T-helper 22 cell (primary cell): ENCODE measurements around the gene SNTG2.

Experiments used
- DNase-seq: peaks from one replicate; pipeline ENCODE4 v3.0.0-alpha.2; 2020; ENCODE audit warnings: low read depth

The SNTG2 gene

DNA sequence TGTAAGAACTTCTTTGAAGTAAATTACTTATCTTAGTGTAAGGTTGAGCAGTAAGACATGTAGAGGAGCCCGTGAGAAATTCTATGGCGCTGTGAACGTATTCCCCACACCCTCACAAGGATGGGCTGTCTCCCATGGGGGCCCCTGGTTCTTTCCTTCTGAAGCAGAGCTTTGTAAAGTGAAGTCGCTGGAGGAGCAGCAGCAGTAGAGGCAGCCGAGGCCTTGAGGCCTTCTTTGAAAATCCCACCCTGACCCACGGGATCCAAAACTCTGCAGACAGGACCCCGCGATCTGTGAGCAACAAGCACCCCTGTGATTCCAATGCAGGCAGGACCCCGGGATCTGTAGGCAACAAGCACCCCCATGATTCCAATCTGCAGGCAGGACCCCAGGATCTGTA lies 23.8 kb upstream of the SNTG2 start:
- no peak for DNase-seq

DNA sequence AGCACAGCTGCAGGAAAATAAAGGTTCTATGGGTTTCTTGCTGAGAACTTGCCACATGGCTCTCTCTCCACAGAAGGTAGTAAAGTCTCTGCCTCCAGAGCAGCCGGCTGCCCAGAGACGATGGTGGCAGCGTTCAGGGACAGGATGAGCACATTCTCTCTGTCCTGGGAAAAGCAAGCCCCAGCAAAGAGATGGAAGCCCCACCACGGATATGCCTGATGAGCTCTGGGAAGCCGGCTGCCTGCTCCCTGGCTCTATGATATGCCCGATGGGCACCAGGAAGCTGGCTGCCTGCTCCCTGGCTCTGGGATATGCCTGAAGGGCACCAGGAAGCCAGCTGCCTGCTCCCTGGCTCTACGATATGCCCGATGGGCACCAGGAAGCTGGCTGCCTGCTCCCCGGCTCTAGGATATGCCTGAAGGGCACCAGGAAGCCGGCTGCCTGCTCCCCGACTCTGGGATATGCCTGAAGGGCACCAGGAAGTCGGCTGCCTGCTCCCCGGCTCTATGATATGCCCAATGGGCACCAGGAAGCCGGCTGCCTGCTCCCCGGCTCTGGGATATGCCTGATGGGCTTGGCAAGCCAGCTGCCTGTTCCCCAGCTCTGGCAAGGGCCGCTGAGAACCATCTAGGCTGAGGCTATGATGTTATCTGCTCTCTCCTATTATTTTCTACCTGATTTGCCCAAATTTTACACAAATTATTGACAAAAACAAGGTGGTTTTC lies 21.5 kb upstream of the SNTG2 start:
- DNase-seq, result no peak

DNA sequence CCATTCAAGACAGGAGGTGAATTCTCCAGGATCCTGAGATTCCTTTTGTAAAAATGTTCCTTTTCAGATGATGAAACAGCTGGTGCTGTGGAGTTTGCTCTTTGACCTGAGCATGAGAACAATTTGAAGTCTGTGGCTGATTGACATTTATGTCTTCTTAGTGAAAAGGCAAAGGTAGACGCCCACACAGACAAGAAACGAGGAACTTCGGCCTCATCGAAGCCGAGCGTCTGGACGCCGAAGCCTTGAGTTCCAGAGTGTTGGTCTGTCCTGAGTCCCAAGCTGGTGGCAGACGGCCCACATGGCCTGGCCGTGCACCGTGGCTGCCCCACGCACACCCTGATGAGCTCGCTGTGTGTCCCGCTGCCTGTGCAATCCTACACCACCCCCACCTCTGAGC lies 20.7 kb upstream of the SNTG2 start:
- no peak for DNase-seq

DNA sequence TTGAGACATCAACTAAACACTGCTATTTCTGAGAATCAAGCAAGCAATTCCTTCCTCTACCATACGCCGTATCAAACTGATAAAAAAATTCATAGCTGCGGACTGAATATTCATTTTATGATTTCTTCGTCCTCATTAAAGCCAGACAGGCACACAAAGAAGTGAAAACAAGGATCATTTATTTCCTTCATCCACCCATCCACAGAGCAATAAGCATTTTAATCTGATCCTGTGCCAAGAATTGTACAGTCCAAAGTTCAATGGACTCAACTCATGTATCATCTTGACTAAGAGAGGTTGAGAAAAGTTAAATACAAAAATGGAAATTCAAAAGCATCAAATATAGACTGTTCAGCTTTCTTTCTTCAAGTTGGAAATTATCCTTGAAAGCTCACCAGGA lies 19.7 kb upstream of the SNTG2 start:
- DNase-seq, result no peak

DNA sequence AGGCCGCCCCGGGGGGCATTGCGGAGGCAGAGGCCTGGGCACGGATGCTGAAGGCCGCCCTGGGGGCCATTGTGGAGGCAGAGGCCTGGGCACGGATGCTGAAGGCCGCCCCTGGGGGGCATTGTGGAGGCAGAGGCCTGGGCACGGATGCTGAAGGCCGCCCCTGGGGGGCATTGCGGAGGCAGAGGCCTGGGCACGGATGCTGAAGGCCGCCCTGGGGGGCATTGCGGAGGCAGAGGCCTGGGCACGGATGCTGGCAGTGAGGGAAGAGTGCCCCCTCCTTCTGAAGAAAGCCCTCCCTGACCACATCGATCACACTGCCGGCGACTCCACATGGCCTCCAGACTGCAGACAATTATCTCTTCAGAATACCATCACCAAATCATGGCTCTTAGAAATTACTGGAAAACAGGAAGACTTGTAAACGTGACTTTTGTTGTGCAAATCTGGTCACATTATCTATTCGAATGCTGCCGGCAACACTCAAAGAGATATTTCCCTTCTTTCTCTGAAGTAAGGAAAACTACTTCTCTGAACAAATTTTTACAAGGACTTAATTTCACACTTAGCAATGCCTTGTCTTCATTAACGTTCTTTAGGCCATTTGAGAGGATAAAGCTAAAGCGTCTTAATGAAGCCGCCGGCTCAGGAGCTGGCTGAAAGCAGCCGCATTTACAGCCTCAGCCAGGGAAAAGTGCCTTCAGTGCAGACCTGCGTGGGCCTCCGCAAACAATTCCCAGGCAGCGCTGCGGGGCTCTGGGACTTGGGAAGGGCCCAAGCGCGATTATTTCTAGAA lies 18.1 kb upstream of the SNTG2 start:
- no peak for DNase-seq

DNA sequence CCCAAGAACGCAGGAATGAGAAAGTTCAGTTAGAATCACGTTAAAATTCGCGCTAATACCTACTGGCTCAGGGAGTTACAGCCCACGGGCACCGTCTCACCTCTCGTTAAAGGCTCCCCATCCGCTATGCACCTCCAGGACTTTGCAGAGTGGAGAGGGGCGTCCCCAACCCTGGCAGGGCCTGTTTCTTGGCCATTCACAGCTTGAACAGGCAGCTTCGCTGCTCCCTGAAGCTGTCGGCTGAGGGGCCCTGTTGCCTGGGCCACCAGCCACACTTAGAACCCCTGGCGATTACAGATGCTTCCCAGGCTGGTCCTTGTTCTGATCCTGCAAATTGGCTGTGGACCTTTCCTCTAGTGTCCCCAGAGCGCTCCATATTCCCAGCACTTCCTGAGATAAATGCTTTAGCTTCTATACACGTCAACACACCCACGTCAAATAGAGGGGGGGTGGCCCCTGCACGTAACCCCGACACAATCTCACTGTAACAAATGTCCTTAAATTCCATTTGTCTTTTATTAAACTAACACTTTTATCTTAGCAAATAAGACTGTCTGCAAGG lies 16.8 kb upstream of the SNTG2 start:
- DNase-seq, result no peak

DNA sequence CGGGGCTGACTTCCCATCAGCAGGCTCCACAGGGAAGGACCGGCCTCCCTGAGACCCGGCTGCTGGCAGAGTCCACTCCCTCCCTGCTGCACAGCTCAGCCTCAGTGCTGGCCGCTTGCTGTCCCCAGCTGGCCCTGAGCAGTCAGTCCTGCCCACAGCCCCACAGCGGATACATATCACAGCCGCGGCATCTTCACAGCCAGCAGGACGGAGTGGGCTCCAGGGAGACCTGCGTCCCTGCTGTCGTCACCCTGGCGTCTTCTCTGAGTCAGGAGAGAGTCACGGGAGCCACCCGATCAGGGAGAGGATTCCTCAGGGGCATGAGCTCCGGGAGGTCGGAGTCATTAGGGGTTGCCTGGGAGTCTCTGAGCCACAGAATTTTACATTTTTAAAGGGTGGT lies 13.1 kb upstream of the SNTG2 start:
- no peak for DNase-seq

DNA sequence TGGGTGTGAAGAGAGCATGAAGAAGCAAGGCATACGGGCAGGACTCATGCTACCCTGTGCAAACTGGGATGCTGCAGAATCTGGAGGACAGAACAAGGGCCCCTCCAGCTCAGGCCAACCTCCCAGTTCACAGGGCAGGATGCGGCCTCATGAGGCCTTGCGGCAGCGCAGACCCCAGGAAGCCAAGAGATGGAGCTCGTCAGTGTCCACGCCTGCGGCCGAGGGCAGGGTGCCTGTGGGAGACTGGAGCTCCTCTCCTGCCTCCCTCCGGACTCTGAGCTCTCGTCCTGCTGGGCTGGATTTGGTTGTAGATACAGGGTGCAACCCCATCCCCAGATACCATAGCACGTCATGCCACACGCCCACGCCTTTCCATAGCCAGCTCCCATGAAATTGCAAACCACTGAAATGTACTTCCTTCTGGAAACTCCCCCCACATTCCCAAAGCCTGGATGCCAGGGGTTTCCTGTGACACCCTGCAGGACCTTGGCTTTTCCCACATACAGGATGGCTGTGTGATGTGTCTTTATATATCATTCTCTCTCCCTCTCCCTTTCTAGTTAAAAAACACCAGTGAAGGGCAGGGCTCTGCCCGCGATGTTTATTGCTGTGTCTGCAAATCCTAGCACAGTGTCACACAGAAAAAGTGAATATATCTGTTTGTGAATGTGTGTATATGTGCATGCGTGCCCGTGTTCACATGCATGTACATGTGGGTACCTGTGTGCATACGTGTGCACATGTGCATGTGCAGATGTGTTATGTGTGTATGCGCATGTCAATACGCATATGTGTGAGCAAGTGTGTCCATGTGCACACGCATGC lies 12.3 kb upstream of the SNTG2 start:
- DNase-seq, result no peak

DNA sequence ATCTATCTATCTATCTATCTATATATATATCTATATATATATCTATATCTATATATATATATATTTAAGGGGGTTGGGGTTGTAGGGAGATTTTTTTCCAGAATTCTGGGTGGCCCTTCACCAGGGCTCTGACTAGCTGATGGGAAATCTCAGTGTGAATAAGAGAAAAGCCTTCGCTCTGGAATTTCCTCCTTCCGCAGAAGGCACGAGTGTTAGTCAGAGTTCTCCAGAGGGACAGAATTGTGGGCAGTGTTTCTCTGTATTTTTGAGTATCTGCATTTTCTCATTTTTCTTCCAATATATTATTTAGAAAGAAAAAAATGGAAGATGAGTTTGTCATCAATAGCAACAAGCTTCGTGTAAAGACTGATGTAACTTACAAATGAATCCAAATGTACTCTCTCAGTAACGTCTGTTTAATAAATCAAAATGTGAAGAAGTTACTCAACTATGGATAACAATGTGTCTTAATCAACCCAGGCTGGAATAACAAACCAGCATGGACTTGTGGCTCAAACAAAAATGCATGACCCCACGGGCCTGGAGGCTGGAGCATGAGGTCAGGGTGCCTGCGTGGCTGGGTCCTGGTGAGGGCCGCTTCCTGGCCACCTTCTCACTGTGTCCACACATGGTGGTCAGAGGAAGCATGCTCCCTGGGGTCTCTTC lies 10.6 kb upstream of the SNTG2 start:
- DNase-seq, result no peak

DNA sequence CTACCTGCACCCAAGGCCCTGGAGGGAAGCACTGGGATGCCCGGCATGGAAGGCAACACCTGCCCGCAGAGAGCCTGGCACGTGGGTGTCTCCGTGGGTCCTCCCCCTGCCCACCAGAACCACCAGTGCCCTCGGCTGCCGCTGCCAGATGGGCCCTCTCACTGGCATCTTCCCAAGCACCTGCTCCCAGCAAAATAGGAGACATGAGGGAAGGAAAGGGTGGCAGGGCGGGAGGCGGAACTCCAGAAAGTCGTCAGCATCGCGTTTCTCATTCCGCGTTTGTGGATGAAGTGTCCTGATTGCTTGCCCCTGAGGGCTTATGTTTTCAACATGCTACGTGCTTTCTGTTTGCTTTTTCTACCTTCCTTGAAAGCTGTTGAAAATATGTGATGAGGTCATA lies 8.8 kb upstream of the SNTG2 start:
- no peak for DNase-seq

DNA sequence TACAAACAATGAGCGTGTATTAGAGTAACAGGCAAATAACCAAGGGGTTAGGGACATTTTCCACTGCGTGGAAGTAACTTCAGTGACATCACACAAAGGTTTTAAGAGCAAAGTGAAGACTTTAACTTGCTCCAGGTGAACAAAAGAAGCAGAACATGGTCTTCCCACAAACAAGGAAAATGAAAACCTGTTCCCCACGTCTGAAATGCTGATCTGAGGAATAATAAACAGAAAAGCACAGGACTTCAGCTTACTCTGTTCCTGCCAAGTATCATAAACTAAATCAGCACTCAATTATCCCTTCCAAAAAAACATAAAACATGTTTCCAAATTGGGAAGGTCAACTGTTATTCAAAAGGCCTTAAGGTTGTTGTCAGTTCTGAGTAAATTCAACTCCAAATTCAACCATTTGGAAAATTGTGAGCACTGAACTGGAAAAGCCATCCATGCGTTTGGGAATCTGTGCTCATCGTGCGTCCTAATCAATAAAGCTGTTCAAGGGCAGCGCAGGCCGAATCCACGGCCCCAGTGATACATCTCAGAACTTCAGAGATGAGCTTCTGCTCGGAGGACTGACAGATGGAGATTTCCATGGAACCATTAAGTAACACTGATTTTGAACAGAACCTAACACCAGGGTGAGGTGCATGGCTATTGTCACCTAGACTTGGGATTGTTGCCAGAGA lies 7.7 kb upstream of the SNTG2 start:
- no peak for DNase-seq

DNA sequence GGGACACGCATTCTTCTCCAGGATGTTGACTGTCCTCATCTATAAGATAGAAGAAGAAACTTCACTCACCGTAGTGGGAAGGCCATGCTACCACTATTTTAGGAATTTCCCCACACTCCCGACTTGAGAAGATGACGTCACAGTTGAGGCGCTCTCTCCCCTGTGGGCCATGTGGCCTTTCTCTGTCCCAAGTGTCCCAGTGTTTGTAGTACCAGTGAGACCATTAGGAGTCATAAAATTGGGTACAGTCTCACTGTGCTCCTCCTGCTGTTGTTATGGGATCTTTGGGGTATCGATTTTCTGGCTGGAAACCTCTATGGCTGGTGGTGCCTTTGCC lies 7.2 kb upstream of the SNTG2 start:
- no peak for DNase-seq

DNA sequence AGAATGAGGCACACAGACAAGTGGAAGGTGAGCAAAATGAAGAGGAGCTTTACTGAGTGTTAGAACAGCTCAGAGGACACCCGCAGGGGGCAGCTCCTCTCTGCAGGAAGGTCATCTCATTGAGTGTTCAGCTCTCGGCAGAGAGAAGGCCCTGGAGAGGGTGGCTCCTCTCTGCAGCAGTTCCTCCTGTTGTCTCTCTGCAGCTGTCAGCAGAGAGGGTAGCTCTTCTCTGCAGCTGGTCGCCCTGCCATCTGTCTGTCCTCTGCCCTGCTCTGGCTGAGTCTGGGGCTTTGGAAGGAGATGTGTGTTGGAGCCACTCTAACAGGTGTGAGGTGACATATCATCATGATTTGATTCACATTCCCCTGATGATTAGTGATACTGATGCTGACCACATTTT lies 6.8 kb upstream of the SNTG2 start:
- no peak for DNase-seq

DNA sequence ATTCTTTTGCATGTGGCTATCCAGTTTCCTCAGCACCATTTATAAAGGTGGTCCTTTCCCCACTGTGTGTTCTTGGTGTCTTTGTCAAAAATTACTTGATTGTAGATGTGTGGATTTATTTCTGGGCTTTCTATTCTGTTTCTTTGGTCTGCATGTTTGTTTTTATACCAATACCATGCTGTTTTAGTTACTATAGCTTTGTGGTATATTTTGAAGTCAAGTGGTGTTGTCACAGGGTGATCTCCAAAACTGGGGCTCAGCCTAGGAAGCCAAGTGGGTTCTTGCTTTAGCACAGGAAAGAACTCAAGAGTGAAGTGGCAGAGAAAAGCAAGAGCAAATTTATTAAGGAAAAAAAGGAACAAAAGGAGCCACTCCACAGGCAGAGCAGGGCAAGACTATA lies 6.0 kb upstream of the SNTG2 start:
- no peak for DNase-seq

DNA sequence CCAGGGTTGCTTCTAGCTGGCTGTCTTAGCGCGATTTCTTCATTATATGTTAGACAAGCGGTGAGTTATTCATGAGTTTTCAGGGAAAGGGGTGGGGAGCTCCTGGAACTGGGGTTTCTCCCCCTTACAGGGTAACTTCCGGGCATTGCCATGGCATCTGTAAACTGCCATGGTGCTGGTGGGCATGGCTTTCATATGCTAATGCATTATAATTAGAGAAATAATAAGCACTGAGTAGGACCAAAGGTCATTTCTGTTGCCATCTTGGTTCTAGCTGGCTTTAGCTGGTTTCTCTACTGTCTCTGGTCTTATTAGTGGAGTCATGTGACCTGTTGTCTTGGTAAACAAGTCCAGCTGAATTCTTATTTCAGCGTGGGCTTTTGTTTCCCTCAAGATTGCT lies 5.5 kb upstream of the SNTG2 start:
- DNase-seq, result no peak

DNA sequence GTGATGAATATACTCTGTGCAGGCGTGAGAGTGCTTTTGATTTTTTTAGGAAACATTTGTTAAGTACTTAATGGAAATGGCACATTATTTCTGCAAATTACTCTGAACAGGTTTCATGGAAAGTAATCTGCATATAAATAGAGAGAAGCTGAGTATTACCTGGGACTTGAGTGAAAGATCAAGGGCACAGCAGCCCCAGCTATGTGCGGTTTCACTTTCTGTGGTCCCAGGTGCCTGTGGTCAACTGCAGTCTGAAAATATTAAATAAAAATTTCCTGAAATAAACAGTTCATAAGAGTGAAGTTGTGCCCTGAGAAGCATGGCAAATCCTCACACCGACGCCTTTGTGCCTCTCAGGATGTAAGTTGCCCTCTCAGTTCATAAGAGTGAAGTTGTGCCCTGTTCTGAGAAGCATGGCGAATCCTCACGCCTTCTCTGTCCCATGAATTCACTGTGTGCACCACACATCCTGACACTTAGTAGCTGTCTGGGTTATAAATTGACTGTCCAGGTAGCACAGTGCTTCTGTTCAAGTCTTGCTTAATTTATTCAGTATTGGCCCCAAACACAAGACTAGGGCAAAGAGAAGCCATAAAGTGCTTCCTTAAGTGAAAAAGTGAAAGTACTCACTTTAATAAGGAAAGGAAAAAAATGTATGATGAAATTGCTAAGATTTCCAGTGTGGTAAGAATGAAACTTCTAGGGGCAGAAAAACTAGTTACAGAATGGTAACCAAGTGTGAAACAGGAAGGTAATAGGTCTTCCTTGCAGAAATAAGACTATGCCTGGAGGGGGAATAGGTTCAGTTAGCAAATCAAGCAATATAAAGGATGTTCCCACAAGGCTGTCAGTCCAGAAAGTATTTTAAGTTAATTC lies 4.3 kb upstream of the SNTG2 start:
- no peak for DNase-seq

DNA sequence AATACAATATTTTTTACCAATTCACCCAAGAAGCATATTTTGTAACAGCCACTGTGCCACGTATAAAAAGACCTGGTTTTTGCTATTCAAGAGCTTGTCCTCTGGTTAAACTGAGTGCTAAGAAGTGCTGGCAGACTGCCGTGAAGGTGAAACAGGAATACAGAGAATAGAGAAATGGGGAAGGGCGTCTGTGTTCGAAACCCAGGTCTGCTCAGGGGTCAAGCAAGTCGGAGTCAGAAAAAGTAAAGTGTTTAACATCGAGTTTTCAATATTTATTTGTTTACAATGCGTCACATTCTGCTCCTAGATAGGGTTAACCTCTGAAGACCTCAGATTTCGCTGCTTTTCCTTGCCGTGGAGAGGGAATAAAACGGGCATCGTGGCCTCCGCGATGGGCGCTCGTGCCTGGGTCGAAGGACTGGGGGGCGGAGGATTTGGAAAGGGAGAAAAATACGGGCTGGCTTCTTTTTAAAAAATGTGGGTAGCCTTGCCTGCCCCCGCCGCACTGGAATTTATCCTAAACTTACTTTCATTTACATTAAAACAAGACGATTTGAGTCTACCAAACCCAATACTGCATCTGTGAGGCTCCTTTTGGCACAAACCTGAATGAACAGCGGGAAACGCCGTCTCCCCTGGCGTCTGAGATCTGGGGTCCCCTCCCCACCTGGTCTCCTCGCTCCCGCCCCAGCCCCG lies 1.1 kb upstream of the SNTG2 start:
- no peak for DNase-seq

DNA sequence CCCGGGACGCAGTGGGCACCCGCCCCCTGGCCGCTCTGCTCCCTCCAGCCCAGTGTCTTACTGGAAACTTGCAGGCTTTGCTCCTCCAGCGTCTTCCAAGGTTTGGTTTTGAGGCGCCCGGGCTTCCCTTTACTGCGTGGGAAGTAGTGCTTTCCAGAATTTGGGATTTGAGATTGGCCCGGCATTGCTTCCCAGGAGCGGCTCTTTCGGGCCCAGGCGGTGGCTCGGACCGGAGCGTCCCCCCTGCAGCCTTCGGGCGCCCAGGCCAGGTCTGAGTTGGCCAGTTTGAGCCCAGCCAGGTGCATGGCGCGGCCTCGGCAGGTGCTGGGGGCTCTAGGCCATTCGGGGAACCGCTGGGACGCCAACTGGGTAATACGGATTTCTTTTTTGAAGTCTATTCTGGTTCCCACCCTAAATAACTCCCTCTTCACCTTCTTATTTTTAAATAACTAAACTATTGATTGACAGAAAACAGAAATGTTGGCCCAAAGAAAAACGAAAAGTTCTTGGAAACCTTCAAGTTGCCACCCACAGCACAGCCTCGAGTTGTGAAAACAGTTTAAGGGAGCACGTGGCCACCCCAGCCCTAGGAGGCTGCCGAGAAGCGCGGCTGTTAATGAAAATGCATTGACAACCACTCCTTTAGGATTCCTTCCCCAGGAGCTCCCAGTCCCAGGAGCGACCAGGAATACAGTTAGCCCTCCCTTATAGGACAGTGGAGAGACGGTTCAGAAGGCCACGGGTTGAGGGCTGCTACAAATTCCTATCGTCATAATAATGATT lies 766 bp downstream of the SNTG2 start:
- no peak for DNase-seq

DNA sequence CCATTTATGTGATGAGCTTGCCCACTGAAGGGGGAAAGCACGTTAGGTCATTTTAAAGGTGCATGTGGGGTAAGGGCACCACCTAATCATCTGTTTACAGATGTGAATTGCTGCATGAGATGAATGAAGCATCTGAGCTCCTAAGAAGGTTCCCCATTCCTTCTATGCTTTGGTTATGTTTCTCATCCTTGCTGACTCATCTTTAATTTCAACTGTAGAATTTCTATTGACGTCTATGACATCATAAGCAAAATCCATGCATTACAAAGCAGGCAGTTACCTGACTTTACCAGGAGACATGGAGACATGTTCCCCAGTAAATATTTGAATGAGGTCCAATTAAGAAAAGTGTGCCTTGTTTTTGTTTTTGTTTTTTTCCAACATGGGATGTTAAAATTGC lies 2.8 kb downstream of the SNTG2 start:
- DNase-seq, result no peak
